GM18907 (cell line): ENCODE results near the gene SNCB.

Source experiments
- ATAC-seq: cut with Tn5 transposase; IDR thresholded peaks from one replicate; pipeline ENCODE4 v1.9.1; 2021; ENCODE audit warnings: mild to moderate bottlenecking, moderate library complexity; ENCODE audit not compliant: unreplicated experiment

Gene SNCB

DNA sequence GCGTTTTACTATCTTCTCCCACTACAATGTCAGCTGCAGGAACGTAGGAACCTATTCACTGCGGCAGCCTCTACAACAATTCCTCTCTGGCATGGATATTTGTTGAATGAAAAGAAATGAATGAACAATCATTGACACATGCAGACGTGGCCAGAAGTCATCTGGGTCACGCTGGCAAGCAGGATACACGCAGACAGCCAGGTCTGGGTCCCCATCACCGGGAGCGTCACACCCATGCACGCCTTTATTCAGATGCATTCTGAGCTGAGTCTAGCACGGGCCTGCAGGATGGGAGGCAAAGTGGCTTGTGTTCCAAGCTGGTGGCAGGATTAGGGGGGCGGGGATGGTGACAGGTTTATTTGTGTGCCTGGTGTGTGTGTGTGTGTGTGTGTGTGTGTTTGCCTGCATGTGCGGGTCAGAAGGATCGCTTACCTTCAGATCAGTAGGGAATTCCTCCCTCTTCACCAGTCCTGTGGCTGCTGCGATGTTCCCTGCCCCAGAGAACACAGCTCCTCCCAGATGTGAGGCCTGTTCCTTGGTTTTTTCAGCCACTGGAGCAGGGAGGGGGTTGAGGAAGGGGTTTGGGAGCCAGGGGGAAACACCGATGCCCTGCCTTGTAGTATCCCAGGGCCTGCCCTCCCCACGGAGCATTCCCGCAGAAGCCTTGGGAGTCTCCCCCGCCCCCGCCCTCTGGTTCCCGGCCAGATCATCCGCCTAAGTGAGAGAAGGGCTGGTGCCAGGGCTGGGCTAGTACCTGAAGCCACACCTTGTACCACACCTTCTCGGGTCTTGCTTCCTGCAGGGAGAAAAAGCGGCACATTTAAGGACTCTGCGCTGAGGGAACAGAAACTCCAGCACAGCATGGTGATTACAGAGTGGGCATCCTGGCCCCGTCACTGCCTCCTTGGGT is 4.1 kb downstream of the SNCB start:
- ATAC-seq: no peak

DNA sequence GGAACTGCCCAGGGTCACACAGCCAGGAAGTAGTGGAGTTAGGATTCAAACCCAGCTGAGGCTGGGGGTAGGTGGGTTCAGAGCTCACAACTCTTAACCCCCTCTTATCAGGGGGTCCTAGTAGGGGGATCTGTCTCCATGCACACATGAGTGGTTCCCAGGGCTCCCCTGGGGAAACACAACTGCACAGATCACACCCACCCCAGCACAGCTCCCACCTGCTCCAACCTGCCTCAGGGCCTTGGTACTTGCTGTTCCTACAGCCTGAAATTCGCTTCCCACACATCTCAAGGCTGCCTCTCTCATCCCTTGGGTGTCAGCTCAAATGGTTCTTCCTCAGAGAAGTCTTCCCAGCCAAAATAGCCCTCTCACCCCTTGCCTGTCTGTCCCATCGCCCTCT is 4.8 kb downstream of the SNCB start:
- no peak for ATAC-seq

DNA sequence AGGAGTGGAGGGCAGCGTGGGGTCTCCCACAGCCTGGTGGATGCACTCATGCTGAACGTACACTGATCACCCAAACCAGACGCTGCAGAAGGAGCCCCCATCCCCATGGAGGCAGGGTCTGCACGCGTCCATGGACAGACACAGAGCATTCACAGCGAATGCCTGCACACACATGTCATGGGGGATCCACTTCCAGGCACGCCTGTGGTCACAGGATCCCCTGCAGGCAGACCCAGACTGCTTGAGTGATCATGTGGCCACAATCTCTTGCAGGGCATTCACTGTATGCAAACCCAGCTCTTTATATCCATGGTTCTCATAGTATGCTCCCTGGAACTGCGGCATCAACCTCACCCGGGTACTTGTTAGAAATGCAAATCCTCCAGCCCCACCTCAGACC is 5.4 kb downstream of the SNCB start:
- no peak for ATAC-seq

DNA sequence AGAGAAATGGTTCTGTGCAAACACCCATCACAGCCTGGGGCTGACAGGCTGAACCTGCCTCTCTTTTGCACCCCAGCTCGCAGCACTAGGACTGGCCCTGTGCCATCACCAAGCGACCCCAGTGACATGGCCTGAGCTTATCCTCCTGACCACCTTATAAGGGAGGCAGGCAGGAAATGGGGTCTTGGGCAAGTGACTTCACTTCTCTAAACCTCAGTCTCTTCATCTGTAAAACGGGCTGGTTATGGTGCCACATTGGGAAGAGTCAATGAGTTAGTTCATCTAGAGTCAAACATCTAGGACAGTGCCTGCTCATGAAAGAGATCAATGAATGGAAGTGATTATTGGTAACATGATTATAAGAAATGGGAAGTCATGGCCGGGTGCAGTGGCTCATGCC is 6.2 kb downstream of the SNCB start:
- no peak for ATAC-seq

DNA sequence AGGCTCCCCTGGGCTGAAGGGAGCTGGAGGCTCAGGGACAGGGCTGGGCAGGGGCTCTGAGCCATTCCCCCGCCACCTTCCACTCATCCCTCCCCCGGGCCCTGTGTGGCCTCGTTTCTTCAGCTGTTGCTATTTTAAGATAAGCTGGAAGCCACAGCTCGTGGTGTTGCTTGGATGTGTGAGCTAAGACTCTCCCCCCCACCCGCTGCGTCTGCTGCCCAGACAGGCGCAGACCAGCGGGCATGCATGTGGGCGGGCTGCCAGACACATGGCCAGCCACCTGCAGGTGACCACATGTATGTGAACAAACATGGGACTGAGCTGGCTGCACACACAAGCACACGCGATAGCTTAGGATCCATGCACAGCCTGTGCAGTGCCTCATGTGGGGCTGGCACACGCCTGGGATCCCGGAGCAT is 8.7 kb downstream of the SNCB start:
- ATAC-seq: no peak

DNA sequence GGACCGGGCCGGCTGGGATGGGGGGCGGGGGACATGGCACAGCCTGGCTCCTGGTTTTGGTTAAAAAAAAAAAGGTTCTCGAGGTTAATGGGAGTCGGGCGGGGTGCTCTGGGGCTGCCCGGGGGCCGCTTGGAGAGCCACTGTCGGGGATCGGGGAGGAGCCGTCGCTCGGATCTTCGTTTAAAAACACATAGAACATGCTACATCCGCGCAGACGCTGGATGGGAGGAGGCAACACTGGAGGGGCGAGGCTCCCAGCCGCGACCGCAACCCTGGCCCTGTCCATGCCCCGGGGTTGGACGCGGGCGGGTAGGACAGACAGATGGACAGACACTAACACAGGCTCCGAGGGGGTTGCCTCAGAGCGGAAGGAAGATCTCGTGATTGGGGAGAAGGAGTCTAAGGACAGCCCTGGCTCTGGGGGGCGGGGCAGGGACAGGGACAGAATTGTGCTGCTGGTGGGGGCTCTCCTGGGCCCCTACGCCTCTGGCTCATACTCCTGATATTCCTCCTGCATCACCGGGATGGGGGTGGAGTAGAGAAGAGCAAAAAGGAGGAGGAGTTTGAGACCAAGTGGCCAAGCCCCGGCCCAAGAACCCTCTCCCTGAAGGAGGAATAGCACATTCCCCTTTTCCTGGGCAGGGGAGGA is 9.9 kb downstream of the SNCB start:
- ATAC-seq: no peak

DNA sequence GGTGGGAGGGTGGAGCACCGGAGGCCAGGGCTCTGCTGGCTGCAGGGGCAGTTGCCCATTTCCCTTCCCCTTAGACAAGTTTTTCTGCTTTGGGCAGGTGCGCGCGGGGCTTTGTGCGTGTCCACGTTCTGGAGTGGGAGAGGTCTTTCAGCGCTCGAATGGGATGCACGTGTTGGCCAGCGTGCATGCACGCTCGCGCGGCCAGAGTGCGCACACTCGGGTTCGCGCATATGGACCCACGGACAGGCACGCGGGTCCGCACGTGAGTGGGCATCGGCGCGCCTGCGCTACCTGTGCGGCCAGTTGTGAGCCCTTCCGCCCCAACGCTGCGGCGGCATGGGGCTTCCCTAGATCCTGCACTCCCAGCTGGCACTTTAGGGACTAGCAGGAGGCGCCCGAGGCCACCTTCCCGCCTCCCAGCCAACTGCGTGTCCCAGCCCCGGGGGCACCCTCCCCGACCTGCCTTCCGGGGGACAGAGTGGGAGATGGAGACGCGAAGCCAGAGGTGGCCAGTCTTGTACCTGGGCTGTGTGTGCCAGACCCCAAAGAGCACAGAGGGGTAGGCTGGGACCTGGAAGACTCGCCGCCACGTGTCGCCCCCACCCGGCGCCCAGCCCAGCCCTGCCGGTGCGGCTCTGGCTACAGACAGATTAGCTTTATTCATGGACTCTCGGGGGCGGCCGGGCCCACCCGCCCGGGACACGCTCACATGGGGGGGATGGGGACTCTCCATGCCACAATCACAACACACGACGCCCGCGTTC is 10.6 kb downstream of the SNCB start:
- ATAC-seq: no peak

DNA sequence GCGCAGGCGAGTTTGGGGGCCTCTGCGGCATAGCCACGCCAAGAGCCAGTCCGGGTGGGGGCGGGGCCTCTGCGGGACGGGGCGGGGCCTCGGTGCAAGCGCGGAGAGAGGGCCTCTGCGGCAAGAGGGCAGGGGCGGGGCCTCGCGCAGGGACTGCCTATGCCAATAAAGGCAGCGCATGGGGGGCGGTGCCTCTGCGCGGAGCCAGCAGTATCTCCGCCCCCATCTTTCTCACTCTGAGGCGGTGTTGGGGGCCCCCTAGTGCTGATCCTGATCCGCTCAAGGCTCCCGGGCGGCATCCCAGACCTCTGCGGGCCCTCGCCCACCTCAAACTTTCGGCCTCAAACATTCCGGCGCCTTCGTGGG is 11.1 kb downstream of the SNCB start:
- ATAC-seq: peak; percentile 76

DNA sequence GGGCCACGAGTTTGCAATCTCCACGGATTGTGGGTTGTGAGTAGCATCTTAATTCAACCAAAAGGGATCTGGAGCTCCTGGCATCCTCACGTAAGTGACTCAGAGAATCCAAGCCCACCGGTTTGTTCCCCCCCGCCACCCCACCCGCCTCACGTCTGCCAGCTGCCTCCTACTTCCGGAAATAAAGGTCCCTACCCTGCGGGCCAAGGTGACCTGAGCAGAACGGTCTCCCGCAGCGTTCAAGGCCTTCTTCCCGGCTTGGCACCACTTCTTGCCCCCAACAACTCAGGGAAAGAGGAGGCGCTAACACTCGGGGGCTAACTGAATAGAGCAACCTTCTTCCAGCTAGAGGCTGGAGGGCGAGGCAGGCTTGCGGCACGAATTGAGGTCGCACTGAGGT is 11.6 kb downstream of the SNCB start:
- no peak for ATAC-seq

DNA sequence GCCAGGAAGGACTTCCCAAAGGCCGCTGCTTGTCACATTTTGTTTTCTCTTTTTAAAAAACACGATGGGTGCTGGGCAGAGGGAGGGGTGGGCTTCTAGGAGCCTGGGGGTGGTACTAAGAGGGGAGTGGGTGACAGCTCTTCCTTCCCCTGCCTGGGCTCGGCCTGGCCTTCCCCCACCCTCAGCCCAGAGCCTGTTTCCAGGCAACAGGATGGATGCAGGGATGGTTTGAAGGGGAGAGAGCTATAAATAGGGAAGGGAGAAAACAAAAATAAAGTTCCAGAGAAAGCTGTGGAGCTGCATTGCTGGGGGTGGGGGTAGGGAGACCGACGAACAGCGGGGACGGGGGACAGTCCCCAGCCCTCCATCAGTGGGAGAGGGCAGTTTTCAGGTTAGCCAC is 13.8 kb downstream of the SNCB start:
- ATAC-seq: no peak

DNA sequence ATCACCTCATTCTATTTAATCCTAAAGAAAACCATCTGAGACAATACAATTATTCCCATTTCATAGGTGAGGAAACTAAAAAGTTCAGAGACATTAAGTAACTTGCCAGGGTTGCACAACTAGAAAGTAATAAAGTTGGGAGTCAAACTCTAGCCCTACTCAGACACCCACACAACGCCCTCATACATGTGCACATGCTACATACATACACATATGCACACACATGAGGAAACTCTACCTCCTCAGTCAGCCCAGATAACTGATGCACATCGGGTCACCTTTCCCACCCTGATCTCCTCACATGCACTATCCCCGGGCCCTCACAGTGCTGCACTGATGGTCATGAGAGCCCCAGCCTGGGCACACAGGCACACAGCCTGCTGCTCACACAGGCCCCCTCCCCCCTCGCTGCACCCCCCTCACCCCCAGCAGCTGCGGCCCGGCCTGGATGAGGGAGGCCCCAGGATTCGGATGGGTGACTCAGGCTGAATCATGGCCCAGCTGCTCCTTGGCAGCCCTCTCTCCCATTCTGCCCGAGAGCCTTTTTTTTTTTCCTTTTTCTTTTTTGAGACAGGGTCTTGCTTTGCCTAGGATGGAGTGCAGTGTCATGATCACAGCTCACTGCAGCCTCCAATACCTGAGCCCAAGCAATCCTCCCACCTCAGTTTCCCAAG is 15.4 kb downstream of the SNCB start:
- ATAC-seq: no peak

DNA sequence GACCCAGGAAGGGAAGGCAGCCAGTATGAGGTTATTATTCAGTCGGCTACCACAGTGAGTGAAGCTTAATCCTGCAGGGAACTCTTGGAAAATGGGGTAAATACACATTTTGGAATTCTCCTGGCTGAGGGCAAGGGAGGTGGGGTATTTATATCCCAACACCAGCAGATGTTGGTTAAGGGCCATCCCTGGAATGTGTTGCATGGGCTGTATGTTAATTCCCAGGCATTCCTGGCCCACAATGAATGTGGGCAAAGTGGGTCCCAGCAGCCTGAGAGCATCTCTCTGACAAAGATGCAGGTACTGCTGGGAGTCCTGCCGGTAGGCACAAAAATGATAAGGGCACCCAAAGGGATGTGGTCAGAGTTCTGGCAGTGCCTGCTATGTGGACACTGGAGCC is 17.5 kb downstream of the SNCB start:
- no peak for ATAC-seq

DNA sequence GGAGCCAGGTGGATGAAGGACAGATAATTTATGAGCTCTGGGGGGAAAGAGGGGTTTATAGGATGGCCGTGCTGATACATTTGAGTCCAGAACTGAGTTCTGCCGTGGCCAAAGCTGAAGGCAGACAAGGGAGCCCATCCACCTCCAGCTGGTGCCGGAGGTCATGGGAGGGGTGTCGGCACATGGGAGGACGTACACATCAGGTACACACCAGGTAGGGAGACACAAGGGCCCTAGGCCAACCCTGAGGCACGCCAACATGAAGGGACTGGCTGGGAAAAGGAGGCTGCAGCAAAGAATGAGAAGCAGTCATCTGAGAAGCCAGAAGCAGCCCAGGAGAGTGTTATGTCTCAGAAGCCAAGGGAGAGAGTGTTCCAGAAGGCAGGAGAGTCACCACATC is 18.3 kb downstream of the SNCB start:
- ATAC-seq: no peak

DNA sequence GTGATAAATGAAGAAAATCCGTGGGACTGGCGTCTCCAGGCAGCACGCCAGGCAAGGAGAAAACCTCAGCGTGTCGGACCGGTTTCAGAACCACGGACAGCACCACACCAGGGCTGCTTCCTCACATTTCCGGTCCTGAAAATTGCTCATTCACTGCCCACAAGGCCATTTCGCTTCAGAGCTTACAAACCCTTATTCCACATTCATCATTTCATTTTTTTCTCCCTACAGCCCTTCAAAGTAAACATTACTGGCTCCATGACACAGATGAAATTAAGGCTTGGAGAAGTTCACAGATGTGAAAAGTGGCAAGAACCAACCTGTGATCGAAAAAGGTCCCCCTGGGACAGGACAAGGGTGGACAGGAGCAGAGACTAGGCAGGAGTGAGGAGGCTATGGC is 18.9 kb downstream of the SNCB start:
- no peak for ATAC-seq

DNA sequence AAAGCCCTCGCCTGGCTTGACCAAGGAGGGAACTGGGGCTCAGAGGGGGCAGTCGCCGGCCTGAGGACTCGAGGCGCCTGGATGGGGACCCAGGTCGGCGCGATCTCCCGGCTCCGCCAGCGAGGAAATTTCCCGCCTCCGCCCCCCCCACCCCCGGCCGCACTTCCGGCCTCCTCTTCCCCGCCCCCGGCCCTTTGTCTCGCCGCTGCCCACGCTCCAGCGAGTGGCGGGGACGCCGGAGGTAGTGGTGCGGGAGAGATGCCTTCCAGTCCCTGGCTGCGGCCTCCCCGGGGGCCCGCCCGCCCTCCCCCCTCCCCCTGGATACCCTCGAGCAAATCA is 19.9 kb downstream of the SNCB start:
- peak; percentile 35 for ATAC-seq

DNA sequence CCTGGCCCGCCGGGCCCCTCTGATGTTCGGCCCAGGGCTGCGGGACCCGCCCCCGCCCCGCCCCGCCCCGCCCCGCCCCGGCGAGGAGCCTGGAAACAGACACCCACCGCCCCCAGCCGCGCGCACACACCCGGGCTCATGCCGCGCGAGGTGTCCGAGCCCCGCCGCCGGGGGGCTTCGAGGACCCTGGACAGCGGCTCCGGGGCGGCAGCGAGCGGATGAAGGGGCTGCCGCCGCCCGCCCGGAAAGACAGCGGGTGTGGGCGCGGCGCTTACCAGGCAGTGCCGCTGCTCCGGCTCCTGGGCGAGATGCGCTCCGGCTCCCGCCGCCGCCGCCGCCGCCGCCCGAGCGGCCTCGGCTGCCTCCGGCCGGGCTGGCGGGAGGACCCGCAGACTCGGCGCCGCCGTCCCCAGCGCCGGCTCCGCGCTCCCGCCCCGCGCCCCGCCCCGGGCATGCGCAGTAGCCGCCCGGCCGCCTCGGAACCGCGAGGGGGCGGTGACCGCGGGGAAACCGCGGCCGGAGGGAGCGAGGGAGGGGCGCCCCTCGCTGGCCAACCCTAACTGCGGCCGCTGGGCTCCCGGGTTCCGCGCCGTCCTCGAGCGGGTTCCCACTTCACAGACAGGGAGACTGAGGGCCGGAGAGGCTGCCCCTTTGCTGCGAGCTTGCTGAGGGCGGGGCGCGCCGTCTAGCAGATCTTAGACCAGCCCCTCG is 20.5 kb downstream of the SNCB start, which contains the start of gene GPRIN1:
GPRIN1 (minus strand) TSS at position 433 of the 711 bp plus-strand sequence. CDS start 10,322 bp downstream, outside the sequence.
- peak; percentile 74 for ATAC-seq

DNA sequence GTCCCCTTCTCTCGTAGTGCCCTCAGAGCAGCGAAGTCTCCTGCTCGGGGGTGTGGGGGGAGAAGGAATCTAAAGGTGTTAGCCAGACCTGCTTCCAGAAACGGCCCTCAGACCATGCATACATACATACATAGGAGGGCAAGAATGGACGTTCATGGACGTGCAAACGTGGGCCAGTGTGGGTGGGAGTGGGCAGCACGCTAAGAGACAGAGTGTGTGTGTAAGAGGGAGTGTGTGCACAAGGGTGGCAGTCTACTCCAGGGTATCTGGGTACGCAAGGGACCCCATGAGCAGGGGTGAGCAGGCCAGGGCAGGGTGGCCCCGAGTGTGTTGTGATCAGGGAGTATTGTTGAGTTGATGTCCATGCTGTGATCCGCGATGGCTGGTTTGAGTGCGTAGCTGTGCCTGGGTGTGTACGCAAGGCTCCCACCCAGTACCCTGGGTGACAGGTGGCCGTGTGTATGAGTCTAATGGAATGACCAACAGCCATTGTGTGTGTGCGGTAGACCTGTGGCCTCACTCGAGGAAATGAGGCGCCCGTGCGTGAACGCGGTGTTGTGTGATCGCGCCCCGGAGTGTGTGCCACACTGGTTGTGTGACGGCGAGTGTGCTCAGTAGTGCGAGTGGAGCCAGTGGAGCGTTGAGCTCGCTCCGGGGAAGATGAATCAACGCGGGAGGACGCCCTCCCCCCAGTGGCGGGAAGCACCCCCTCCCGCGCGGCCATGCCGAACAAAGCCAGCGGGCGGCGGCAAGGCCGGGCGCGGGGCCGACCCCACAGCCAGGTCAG is 21.2 kb downstream of the SNCB start:
- peak; percentile 16 for ATAC-seq

DNA sequence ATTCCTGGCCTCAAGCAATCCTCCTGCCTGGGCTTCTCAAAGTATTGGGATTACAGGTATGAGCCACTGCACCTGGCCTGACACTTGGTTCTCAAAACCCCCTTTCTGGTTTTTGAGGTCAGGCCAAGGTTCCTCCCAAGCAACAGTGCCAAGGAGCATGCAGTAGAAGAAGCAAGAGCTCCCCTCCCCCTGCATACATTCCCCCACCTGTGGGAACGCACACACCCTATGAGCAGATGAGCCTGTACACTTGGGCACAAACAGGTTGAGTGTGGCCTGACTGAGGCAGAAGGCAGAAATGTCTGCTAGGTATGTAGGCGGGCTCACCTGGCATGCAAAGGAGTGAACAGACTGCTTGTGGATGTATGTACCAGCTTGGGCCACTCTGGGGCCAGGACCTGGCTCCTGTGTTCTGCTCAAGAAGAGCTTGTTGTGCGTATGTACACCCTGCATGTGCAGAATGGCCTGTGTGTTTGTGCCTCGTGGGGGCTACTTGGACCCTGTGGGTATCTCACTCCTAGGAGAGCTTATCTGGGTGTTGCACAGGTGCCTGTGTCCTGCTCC is 22.1 kb downstream of the SNCB start:
- ATAC-seq: no peak

DNA sequence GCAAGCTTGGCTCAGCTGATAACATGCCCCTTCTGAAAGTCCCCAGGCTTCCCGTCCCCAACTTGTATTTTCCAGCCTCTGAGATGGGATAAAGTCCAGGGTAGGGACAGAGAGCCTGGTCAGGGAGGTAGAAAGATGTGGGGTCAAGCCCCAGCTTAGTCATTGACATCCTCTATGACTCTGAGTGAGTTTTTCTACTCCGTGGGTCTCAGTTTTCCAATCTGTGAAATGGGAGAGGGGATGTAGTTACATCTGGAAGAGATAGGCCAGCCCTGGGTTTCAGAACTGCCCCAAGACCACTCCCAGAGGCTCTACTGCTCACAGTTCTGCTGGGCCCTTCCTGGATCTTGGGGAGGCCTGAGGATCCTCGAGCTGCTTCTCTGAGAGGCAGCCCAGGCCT is 23.5 kb downstream of the SNCB start:
- no peak for ATAC-seq
